Mucosa of stomach (tissue), 1 donor: ENCODE data around the gene TTLL9.

Source experiments
- H3K27me3 ChIP-seq: one replicate; pipeline ENCODE4 v1.7.0; 2013; ENCODE audit warnings: mild to moderate bottlenecking, low read length; ENCODE audit not compliant: control insufficient read depth, insufficient read depth
- H3K36me3 ChIP-seq: one replicate; pipeline ENCODE4 v1.7.0; 2013; ENCODE audit warnings: low read length; ENCODE audit not compliant: control insufficient read depth, insufficient read depth
- H3K4me1 ChIP-seq: one replicate; pipeline ENCODE4 v1.7.0; 2013; ENCODE audit warnings: mild to moderate bottlenecking, low read length; ENCODE audit not compliant: control insufficient read depth, insufficient read depth
- H3K4me3 ChIP-seq: one replicate; pipeline ENCODE4 v1.7.0; 2013; ENCODE audit warnings: low read length
- H3K9ac ChIP-seq: one replicate; pipeline ENCODE4 v1.7.0; 2013; ENCODE audit warnings: mild to moderate bottlenecking, low read length, moderate library complexity
- H3K9me3 ChIP-seq: one replicate; pipeline ENCODE4 v1.7.0; 2013; ENCODE audit warnings: mild to moderate bottlenecking, low read length, moderate library complexity; ENCODE audit not compliant: control insufficient read depth
- donor health status: Pancreatic carcinoma.

TTLL9 gene

DNA sequence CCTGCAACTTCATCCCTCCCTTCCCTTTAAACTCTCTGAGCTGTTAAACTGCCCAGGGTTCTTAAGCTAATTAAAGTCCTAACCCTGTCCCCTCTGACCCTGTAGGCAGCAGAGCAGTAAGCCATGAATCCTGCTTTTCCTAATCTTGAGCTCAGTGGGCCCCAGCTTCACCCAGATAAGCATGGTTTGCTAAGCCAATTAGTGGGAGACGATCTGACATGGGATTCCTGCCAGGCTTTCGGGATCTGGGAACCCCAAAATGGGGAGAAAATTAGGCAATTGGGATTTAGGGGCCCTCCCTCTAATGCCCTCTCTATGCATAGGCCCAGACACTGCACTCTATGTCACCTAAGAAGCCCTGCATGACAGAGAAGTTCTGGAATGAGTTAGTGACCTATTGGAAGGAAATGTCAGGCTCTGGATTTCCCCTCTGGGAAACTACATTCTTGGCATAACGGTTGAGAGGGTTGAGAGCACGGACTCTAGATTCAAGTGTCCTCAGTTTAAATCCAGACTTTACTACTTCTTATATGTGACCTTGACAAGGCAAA lies 102.1 kb downstream of the TTLL9 start:
- Histone ChIP-seq H3K9ac (no peak overlapping the region), H3K4me3 (no peak overlapping the region), H3K27me3 (peaks cover 6% of the 10 kb centered on the region), H3K36me3 (no peaks in the 10 kb centered on the region), H3K4me1 (no peaks in the 10 kb centered on the region), H3K9me3 (no peaks in the 10 kb centered on the region)

- H3K4me1 ChIP-seq: no peaks in the 10 kb centered on the region
- H3K27me3 ChIP-seq: peaks cover 6% of the 10 kb centered on the region
- no peak overlapping the region for H3K4me3 ChIP-seq
- H3K9ac ChIP-seq: no peak overlapping the region
- no peaks in the 10 kb centered on the region for H3K36me3 ChIP-seq
- no peaks in the 10 kb centered on the region for H3K9me3 ChIP-seq
These were observed 103.9 kb downstream of the TTLL9 start for GRCh38 chr20:31974296-31974695.

DNA sequence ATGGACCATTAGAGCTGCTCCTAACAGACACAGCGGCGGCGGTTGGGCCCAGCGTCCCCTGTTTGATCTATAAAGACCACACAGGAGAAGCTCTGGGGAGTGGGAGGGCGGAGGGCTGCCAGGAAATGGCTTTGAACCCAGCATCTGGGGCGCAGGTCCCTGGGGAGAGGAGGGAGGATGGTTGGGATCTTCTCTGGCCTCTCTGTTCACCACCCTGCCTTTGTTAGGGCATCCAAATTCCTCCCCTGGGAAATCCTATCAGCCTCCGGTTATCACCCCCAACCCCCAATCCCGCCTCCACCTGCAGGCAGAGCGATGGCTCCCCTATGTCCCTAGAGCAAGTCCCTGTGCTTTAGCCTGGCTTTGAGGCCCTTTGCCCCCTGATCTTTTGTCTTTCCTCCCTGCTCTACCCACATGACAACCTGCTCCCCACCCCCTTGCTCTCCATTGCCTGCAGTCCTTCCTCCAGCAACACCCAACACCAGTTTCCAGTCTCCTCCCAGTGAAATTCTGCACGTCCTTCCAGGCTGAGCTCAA lies 104.6 kb downstream of the TTLL9 start:
- no peak overlapping the region for H3K4me3 ChIP-seq
- H3K9ac ChIP-seq: no peak overlapping the region
- no peaks in the 10 kb centered on the region for H3K4me1 ChIP-seq
- peaks cover 6% of the 10 kb centered on the region for H3K27me3 ChIP-seq
- H3K36me3 ChIP-seq: no peaks in the 10 kb centered on the region
- H3K9me3 ChIP-seq: no peaks in the 10 kb centered on the region

- no peaks in the 10 kb centered on the region for H3K4me1 ChIP-seq
- no peaks in the 10 kb centered on the region for H3K36me3 ChIP-seq
- no peak overlapping the region for H3K4me3 ChIP-seq
- H3K9ac ChIP-seq: no peak overlapping the region
- peaks cover 6% of the 10 kb centered on the region for H3K27me3 ChIP-seq
- no peaks in the 10 kb centered on the region for H3K9me3 ChIP-seq
These were observed 105.4 kb downstream of the TTLL9 start for GRCh38 chr20:31975874-31976273.

GRCh38 chr20:31977080-31977479 lies 106.6 kb downstream of the TTLL9 start:
- Histone ChIP-seq H3K9ac (no peak overlapping the region), H3K27me3 (peaks cover 6% of the 10 kb centered on the region), H3K4me3 (no peak overlapping the region), H3K4me1 (no peaks in the 10 kb centered on the region), H3K9me3 (no peaks in the 10 kb centered on the region), H3K36me3 (no peaks in the 10 kb centered on the region)

GRCh38 chr20:31979713-31980426 lies 109.4 kb downstream of the TTLL9 start:
- H3K27me3 ChIP-seq: peaks cover 1% of the 10 kb centered on the region
- no peaks in the 10 kb centered on the region for H3K4me1 ChIP-seq
- H3K9me3 ChIP-seq: no peaks in the 10 kb centered on the region
- no peak overlapping the region for H3K4me3 ChIP-seq
- H3K9ac ChIP-seq: no peak overlapping the region
- no peaks in the 10 kb centered on the region for H3K36me3 ChIP-seq

DNA sequence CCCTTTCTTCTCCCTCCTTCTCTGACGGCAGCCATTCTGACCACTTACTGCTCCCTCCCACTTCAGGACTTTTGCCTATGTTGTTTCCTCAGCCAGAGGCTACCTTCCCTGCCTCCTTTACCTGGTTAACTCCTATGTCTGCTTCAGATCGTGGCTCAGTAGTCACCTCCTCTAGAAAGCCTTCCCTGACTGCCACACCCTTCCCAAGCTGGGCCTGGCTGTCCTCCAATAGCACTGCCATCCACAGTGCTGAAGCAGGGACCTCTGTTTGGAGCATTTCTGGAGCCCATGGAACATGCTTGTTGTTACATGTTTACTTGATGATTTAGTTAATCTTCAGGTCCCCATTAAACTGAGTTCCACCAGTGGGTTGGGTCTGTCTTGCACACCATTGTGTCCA lies 111.3 kb downstream of the TTLL9 start:
- H3K9me3 ChIP-seq: no peaks in the 10 kb centered on the region
- no peaks in the 10 kb centered on the region for H3K36me3 ChIP-seq
- no peaks in the 10 kb centered on the region for H3K4me1 ChIP-seq
- H3K27me3 ChIP-seq: no peaks in the 10 kb centered on the region
- no peak overlapping the region for H3K9ac ChIP-seq
- no peak overlapping the region for H3K4me3 ChIP-seq

DNA sequence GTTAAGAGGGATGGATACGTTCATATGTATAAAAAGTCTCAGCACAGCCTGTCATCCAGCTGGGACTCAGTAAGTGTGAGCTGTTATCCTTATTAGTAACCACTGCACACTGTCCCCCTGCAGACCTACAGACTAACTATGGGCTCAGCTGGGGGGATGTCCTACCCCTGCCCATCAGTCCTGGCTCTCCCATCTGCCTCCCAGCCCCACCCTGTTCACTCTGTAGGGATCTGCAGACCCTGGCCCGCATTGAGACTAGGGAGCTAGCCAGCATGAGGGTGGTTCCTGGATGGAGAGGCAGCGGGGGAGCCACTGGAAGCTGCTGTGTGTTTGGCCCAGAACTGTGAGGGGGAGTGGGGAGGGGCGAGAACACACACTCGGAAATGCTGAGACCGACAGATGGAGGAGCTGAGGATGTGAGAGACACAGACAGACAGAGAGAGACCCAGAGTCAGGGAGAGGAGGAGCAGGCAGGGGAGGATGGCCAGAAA lies 114.6 kb downstream of the TTLL9 start:
- Histone ChIP-seq H3K9me3 (no peaks in the 10 kb centered on the region), H3K9ac (no peak overlapping the region), H3K36me3 (no peaks in the 10 kb centered on the region), H3K4me1 (no peaks in the 10 kb centered on the region), H3K27me3 (no peaks in the 10 kb centered on the region), H3K4me3 (no peak overlapping the region)

DNA sequence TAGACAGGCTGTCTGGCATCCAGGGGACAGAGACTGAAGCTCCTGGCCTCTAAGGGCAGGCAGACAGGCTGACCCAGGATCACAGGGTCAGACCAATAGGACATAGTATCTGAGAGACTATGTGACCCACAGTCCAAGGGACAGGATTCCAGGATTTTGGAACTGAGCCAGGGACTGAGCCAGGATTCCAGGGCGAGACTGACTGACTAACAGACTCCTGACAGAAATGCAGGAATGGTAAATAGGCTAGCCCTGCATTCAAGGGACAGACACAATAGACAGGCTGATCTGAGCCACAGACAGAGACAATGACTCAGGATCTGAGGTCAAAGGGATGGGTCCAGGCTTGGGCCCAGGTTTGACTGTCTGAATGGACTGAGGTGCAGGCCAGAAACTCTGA lies 117.3 kb downstream of the TTLL9 start:
- Histone ChIP-seq H3K4me3 (no peak overlapping the region), H3K36me3 (no peaks in the 10 kb centered on the region), H3K9ac (no peak overlapping the region), H3K4me1 (no peaks in the 10 kb centered on the region), H3K9me3 (no peaks in the 10 kb centered on the region), H3K27me3 (no peaks in the 10 kb centered on the region)

DNA sequence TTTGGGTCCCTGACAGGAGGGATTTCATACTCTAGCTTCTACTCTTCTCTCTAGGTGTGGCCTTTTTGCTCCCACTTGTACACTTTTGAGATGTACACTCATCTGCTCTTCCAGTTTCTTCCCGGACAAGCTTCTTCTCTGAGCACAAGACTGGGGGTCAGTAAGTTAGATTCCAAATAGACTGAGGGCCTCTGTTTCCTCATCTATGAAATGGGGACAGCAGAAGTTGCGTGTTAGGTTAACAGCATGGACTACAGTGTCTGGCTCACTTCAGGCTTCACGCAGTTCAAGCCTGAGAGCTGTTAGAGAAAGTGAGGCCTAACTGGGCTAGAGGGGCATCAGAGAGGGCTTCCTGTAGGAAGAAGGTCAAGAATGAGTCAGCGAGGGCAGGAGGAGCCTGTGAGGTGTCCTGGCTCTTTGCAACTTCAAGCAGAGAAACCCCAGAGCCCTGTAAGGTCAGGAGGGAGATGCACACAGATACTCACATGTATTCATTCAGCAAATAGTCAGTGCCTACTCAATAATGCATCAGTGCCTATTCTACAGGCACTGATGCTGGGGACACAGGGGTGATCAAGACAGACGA lies 118.1 kb downstream of the TTLL9 start:
- no peaks in the 10 kb centered on the region for H3K4me1 ChIP-seq
- H3K9ac ChIP-seq: no peak overlapping the region
- no peaks in the 10 kb centered on the region for H3K9me3 ChIP-seq
- H3K27me3 ChIP-seq: no peaks in the 10 kb centered on the region
- no peaks in the 10 kb centered on the region for H3K36me3 ChIP-seq
- H3K4me3 ChIP-seq: no peak overlapping the region

DNA sequence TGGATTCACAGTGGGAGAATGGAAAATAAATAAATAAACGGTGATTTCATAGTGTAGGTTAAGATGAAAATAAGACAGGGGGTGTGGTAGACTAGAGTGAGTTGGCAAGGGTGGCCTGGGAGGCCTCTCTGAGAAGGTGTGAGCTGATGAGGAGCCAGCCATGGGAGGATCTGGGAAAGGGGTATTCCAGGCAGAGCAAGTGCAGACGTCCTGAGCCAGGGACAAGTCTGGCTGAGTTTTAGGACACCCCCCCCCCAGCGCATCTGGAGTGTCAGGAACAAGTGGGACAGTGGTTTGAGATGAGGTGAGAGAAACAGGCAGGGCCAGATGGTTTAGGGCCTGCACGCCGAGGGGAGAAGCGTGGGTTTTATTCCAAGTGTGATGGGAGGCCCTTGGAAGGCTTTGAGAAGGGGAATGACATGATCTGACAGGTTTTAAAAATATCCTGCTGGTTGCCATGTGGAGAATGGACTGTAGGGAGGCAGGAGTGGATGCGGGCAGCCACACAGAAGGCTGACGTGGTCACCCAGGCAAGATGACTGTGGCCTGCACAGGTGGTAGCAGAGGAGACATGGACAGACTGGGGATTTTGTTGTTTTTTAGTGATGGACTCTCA lies 118.7 kb downstream of the TTLL9 start:
- Histone ChIP-seq H3K36me3 (no peaks in the 10 kb centered on the region), H3K4me3 (no peak overlapping the region), H3K9me3 (no peaks in the 10 kb centered on the region), H3K9ac (no peak overlapping the region), H3K27me3 (peaks cover 5% of the 10 kb centered on the region), H3K4me1 (no peaks in the 10 kb centered on the region)
